NCI-H345 (cell line): ENCODE data around the gene CNTN2.

Experiments
- DNase-seq: peaks from one replicate; lab custom pipeline; 2025; lab: John Stamatoyannopoulos, UW

CNTN2 gene

DNA sequence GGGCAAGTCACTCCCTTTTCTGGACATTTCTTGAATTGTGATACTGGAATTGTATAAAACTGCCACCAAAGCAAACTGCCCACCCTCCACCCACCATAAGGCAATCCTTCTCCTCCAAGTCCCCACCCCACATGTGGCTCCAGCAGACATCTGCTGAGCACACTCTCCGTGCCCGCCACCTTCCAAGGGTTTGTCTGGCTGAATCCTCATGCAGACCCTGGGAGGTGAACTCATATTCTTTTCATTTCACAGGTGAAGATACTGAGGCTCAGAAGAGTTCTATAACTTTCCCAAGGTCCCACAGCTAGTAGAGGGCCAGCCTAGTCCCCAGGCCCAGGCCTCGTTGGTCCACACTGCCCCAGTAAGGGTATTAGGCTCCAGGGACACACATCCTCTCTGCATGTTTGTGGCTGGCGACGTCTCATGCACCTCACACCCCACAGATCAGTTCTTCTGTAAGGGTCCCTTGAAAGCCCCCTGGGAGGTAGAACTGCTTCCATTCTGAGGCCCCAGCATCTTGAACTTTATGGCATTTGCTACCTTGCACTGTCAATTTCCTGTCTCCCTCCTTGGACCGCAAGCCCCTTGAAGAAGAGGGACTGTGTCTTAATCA, 14.1 kb downstream of the CNTN2 start:
- DNase-seq, result no peak

GRCh38 chr1:205057808-205058575, 15.0 kb downstream of the CNTN2 start:
- DNase-seq, result no peak

- DNase-seq, result no peak
Measured at GRCh38 chr1:205058853-205059252, 15.8 kb downstream of the CNTN2 start.

DNA sequence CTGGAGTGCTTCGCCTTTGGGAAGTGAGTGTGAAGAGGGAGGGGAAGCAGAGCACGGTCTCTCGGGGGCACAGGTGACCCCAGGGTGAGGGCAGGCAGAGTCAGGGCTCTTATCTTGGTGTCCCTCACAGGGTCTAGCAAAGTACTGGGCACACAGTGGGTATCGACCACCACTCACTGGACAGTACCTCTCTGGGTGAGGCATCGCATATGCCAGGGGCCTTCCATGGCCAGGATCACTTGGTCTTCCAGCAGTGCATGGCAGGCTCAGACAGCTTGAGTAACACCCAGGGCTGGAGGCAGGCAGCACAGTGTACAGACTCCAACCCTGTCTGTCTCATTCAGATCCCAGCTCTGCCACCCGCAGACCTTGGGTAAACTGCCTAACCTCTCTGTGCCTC, 16.6 kb downstream of the CNTN2 start:
- DNase-seq, result no peak

- DNase-seq, result no peak
Measured at GRCh38 chr1:205060746-205061145, 17.7 kb downstream of the CNTN2 start.

GRCh38 chr1:205061227-205061626, 18.2 kb downstream of the CNTN2 start:
- no peak for DNase-seq

- peak; percentile 78 for DNase-seq
Measured at GRCh38 chr1:205061665-205062069, 18.7 kb downstream of the CNTN2 start.

DNA sequence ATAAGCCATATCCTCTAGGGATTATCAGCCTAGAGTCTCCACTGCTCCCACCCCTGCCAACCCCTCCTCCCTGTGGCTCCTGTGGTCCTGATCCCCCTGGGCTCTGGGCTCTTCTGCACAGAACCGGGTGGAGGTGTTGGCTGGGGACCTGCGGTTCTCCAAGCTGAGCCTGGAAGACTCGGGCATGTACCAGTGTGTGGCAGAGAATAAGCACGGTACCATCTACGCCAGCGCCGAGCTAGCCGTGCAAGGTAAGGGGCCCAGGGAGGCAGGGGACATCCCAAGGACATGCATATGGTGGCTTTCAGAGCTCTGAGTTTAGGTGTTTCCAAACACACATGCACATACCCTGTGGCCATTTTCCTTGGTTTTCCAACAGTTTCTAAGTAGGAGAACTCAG, 19.3 kb downstream of the CNTN2 start:
- no peak for DNase-seq

- DNase-seq, result no peak
Measured at GRCh38 chr1:205062895-205063294, 19.9 kb downstream of the CNTN2 start.

DNA sequence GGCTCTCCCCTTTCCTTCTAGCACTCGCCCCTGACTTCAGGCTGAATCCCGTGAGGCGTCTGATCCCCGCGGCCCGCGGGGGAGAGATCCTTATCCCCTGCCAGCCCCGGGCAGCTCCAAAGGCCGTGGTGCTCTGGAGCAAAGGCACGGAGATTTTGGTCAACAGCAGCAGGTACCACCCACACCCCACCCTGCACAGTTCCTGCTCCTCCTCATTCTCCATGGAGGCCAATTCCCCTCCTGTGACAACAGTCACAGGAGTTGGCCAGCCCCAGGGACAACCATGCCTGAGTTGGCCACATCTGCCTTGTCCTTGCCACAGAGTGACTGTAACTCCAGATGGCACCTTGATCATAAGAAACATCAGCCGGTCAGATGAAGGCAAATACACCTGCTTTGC, 21.3 kb downstream of the CNTN2 start:
- DNase-seq, result no peak

GRCh38 chr1:205064741-205065316, 21.8 kb downstream of the CNTN2 start:
- DNase-seq, result no peak

DNA sequence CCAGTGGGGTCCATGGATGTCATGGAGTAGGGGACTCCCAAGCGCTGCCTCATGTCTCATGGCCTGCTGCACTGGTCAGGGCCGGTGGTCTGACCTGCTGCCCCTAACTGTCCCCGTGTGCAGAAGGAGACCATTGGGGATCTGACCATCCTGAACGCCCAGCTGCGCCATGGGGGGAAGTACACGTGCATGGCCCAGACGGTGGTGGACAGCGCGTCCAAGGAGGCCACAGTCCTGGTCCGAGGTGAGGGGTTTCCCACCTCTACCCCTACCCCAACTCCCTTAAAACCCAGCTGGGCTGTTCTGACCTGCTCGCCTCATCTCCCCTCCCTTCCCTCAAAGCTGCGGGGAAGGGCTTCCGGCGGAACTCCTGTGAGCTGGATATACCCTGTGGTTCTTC, 22.7 kb downstream of the CNTN2 start:
- DNase-seq, result no peak

GRCh38 chr1:205066141-205066818, 23.3 kb downstream of the CNTN2 start:
- no peak for DNase-seq

DNA sequence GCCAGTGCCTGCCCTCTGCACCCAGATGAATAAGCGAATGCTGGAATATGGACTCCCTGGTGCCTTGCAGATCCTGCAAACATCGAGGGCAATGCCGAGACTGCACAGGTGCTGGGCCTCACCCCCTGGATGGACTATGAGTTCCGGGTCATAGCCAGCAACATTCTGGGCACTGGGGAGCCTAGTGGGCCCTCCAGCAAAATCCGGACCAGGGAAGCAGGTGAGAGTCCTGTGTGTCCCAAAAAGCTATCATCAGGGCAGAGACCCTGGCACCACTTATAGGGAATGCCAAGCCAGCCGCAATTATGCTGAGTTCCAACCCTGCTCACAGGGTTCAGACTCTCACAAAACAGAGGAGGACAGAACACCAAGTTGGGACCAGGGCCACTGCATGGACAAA, 24.0 kb downstream of the CNTN2 start:
- no peak for DNase-seq

- DNase-seq, result no peak
Measured at GRCh38 chr1:205068001-205068400, 25.0 kb downstream of the CNTN2 start.

GRCh38 chr1:205068457-205069040, 25.5 kb downstream of the CNTN2 start:
- DNase-seq, result no peak

DNA sequence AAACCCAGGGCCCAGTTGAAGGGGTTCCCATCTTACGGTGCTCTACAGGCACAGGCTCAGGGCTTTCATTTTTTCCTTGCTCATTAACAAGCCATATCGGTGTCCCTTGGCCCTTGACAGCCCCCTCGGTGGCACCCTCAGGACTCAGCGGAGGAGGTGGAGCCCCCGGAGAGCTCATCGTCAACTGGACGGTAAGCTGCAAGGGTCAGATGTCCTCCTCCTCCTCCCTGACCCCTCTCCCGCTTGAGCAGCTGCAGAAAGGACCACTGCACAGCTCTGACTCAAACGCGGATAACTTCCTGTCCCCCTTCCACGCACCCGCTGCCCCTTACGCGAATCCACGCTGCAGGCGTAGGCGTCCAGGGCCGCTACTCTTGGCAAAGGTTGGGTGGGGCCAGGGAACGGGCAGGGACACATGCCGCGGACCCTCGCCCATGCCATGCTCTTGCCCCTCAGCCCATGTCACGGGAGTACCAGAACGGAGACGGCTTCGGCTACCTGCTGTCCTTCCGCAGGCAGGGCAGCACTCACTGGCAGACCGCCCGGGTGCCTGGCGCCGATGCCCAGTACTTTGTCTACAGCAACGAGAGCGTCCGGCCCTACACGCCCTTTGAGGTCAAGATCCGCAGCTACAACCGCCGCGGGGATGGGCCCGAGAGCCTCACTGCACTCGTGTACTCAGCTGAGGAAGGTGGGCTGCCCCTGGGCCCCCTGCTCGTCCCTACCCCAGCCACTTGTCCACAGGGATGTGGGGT, 26.5 kb downstream of the CNTN2 start:
- DNase-seq, result no peak

DNA sequence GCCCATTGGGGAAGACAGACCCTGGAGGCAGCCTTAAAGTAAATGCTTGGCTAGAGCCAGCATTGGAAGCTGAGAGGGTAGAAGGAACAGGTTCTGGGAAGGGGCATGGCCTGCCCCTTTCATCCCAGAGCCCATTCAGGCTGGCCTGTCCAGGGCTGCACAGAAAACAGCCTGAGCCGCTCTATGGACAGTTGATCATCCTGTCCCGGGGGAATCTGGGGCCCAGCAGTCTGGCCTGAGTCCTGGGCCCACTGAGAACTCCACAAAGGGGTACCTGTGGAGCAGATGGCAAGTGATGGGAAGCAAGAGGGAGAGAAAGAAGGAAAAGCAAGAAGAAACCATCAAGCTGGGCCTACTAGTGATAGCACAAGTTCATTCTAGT, 28.0 kb downstream of the CNTN2 start:
- no peak for DNase-seq

GRCh38 chr1:205071801-205072200, 28.8 kb downstream of the CNTN2 start:
- DNase-seq, result no peak

GRCh38 chr1:205072286-205072685, 29.3 kb downstream of the CNTN2 start:
- DNase-seq, result no peak

DNA sequence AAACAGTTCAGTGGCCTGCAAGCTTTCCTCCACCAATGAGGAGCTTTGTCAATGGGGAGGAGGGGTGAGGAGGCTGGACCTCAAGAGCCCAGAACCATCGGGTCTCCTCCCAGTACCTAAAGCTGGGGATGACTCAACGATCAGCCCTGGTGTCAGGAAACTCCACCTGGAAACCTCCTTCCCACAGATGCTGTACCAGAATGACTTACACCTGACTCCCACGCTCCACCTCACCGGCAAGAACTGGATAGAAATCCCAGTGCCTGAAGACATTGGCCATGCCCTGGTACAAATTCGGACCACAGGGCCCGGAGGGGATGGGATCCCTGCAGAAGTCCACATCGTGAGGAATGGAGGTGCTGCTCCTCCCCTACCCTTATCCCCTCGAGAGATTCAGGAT, 29.9 kb downstream of the CNTN2 start:
- no peak for DNase-seq

- DNase-seq, result no peak
Measured at GRCh38 chr1:205073511-205073910, 30.5 kb downstream of the CNTN2 start.
